CMK (cell line): ENCODE data around the gene NKAP.
A peak's percentile ranks its signal among the peaks of the same experiment; 100 is the strongest.
"Not testable (repeated sequence)": the region's sequence is repeated elsewhere in the genome, so short reads cannot be mapped to it uniquely, and the experiment has no call there.

Experiments
- DNase-seq: peaks from one replicate; pipeline ENCODE4 v3.0.0-alpha.2; 2010; ENCODE audit warnings: low read depth

NKAP gene

GRCh38 chrX:119943185-119943988 is at the start of gene NKAP:
Gene NKAP (minus strand): TSS chrX:119943751. CDS start chrX:119943605, 146 bp downstream.
- peak; percentile 65 for DNase-seq

GRCh38 chrX:119991005-119991787 is 47.6 kb upstream of the NKAP start:
- DNase-seq: no peak

- peak; percentile 21 for DNase-seq
These were observed 47.0 kb upstream of the NKAP start for GRCh38 chrX:119990556-119991004.

GRCh38 chrX:119989905-119990555 is 46.5 kb upstream of the NKAP start:
- DNase-seq: no peak

GRCh38 chrX:119986203-119986602 is 42.7 kb upstream of the NKAP start:
- DNase-seq: no peak

GRCh38 chrX:119984652-119985051 is 41.1 kb upstream of the NKAP start:
- DNase-seq: no peak

- DNase-seq: no peak
These were observed 39.9 kb upstream of the NKAP start for GRCh38 chrX:119983494-119983893.

- DNase-seq: no peak
These were observed 38.6 kb upstream of the NKAP start for GRCh38 chrX:119982145-119982544.

GRCh38 chrX:119981286-119982070 is 37.9 kb upstream of the NKAP start:
- DNase-seq: no peak

GRCh38 chrX:119977172-119977571 is 33.6 kb upstream of the NKAP start:
- not testable (repeated sequence) for DNase-seq

GRCh38 chrX:119971184-119971583 is 27.6 kb upstream of the NKAP start:
- no peak for DNase-seq

- no peak for DNase-seq
These were observed 27.0 kb upstream of the NKAP start for GRCh38 chrX:119970574-119970973.

GRCh38 chrX:119966837-119967236 is 23.3 kb upstream of the NKAP start:
- DNase-seq: not testable (repeated sequence)

- DNase-seq: no peak
These were observed 17.1 kb upstream of the NKAP start for GRCh38 chrX:119960625-119961024.

- DNase-seq: not testable (repeated sequence)
These were observed 12.4 kb upstream of the NKAP start for GRCh38 chrX:119955807-119956570.

- DNase-seq: no peak
These were observed 10.8 kb upstream of the NKAP start for GRCh38 chrX:119954374-119954773.

GRCh38 chrX:119948381-119948780 is 4.8 kb upstream of the NKAP start:
- no peak for DNase-seq

GRCh38 chrX:119945481-119945880 is 1.9 kb upstream of the NKAP start:
- DNase-seq: no peak

GRCh38 chrX:119942831-119943184 is 743 bp downstream of the NKAP start:
- DNase-seq: no peak

GRCh38 chrX:119942173-119942819 is 1.3 kb downstream of the NKAP start:
- DNase-seq: no peak

GRCh38 chrX:119941336-119941735 is 2.2 kb downstream of the NKAP start:
- DNase-seq: no peak
